ENCODE data around the gene RSL24D1.

- no peak for TF ChIP-seq CTCF (conservative IDR thresholded peaks at IDR 0.05; ENCODE audit: low read depth, low read length)
- TF ChIP-seq POLR2A (IDR thresholded peaks at IDR 0.05; ENCODE audit: low read depth, low read length) = no peak
- no peak for TF ChIP-seq RAD21 (IDR thresholded peaks at IDR 0.05; ENCODE audit: low read length)
- TF ChIP-seq ELK1 (IDR thresholded peaks at IDR 0.05; ENCODE audit: borderline replicate concordance, low read depth, low read length) = no peak
- TF ChIP-seq RCOR1 (IDR thresholded peaks at IDR 0.05; ENCODE audit: insufficient replicate concordance, low read length) = no peak
- no peak for TF ChIP-seq BHLHE40 (IDR thresholded peaks at IDR 0.05; ENCODE audit: low read depth, low read length)
- TF ChIP-seq USF2 (IDR thresholded peaks at IDR 0.05; ENCODE audit: low read depth, low read length) = no peak
Observed at GRCh38 chr15:55237219-55238130, 40.7 kb upstream of the RSL24D1 start.

Data from IMR-90 (cell line).